HG02981 (cell line): ENCODE data around the gene ZNF107.
"Not testable (repeated sequence)": the region's sequence is repeated elsewhere in the genome, so short reads cannot be mapped to it uniquely, and the experiment has no call there.

Source experiments
- ATAC-seq: cut with Tn5 transposase; IDR thresholded peaks from one replicate; pipeline ENCODE4 v1.9.1; 2021; ENCODE audit warnings: mild to moderate bottlenecking, moderate library complexity; ENCODE audit not compliant: unreplicated experiment

ZNF107 gene

GRCh38 chr7:64642875-64643274 lies 23.1 kb upstream of the ZNF107 start:
- no peak for ATAC-seq

- no peak for ATAC-seq
Measured at GRCh38 chr7:64643566-64643965, 22.4 kb upstream of the ZNF107 start.

- ATAC-seq = no peak
Measured at GRCh38 chr7:64651203-64651602, 14.7 kb upstream of the ZNF107 start.

- ATAC-seq = no peak
Measured at GRCh38 chr7:64651632-64652165, 14.2 kb upstream of the ZNF107 start.

GRCh38 chr7:64653721-64654401 lies 12.1 kb upstream of the ZNF107 start:
- no peak for ATAC-seq

- ATAC-seq = no peak
Measured at GRCh38 chr7:64654796-64655548, 11.0 kb upstream of the ZNF107 start.

GRCh38 chr7:64655811-64656210 lies 10.1 kb upstream of the ZNF107 start:
- no peak for ATAC-seq

- no peak for ATAC-seq
Measured at GRCh38 chr7:64656489-64656888, 9.4 kb upstream of the ZNF107 start.

- not testable (repeated sequence) for ATAC-seq
Measured at GRCh38 chr7:64662091-64662490, 3.8 kb upstream of the ZNF107 start.

- no peak for ATAC-seq
Measured at GRCh38 chr7:64666663-64667050, 724 bp downstream of the ZNF107 start.

- no peak for ATAC-seq
Measured at GRCh38 chr7:64667311-64667710, 1.4 kb downstream of the ZNF107 start.

GRCh38 chr7:64672414-64672813 lies 6.5 kb downstream of the ZNF107 start:
- no peak for ATAC-seq

GRCh38 chr7:64685091-64685490 lies 19.2 kb downstream of the ZNF107 start:
- ATAC-seq = no peak

GRCh38 chr7:64685741-64686140 lies 19.8 kb downstream of the ZNF107 start:
- no peak for ATAC-seq

GRCh38 chr7:64686493-64687184 lies 20.7 kb downstream of the ZNF107 start:
- ATAC-seq = no peak

- ATAC-seq = no peak
Measured at GRCh38 chr7:64687249-64687648, 21.3 kb downstream of the ZNF107 start.

GRCh38 chr7:64688988-64689387 lies 23.1 kb downstream of the ZNF107 start:
- ATAC-seq = no peak

- ATAC-seq = no peak
Measured at GRCh38 chr7:64691831-64692230, 25.9 kb downstream of the ZNF107 start.

- ATAC-seq = not testable (repeated sequence)
Measured at GRCh38 chr7:64697863-64698262, 31.9 kb downstream of the ZNF107 start.

- no peak for ATAC-seq
Measured at GRCh38 chr7:64706625-64707292, 40.8 kb downstream of the ZNF107 start.

GRCh38 chr7:64717896-64718295 lies 52.0 kb downstream of the ZNF107 start:
- ATAC-seq = not testable (repeated sequence)
